Measurements from ENCODE around the gene CPNE4. TPM values are rescaled to one million over a fixed set of nuclear protein-coding genes. Genes with fewer than 3 reads are reported as not detected.
"Not testable (repeated sequence)": the region's sequence is repeated elsewhere in the genome, so short reads cannot be mapped to it uniquely, and the experiment has no call there.

Gene CPNE4
- total RNA-seq, 1 experiment from 2014 or later = 31.1 TPM

DNA sequence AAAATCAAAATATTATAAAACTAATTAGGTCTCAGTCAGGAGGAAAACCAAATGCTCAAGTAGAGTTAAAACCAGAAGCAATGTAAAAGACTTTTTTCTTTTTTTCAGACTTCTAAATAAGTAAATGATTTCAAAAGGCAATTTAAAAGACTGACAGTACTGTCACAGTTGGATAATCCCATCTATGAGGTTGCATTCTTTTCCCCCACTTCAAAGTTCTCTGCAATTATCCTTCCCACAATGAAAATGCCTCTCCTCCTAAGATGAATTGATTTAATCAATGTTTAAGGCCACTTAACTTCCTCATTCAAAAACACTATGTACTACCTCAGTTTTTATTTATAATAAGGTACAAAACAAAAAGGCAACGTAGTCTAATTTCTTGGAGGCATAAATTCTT, 540.1 kb downstream of the CPNE4 start:
- Mint-ChIP-seq H3K36me3 (ENCODE audit: insufficient read depth, unreplicated experiment) (peaks cover 39% of the 10 kb centered on the region), H3K27me3 (ENCODE audit: unreplicated experiment) (no peaks in the 10 kb centered on the region)
- intact Hi-C loops (cut with micrococcal nuclease; ENCODE audit: unreplicated experiment) = no loop called here

DNA sequence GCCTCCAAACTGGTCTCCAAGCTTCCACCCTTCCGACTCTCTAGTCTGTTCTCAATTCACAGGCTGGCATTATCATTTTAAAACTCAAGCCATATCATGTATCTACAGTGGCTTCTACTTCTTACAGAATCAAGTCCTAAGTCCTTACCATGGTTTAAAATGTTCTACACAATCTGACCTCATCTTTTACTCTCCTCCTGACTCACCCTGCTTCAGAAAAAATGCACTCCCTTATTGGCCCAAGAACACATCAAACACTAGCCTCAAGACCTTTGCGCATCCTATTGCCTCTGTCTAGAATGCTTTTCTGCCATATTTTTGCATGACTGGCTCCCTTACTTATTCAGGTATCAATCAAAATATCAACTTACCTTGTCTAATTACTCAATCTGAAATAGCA, 543.0 kb downstream of the CPNE4 start:
- CTCF ChIA-PET = no interaction called here
- no TSS peak for BruUV-seq (replicated peaks)

More for the DNA sequence above, 540.1 kb downstream of the CPNE4 start:
- DNase-seq = no peak
- Mint-ChIP-seq H3K27ac (ENCODE audit: unreplicated experiment) (no peak overlapping the region), H3K4me1 (ENCODE audit: low read depth, unreplicated experiment) (no peaks in the 10 kb centered on the region), H3K4me3 (ENCODE audit: low read depth, unreplicated experiment) (no peak overlapping the region), H3K9me3 (ENCODE audit: low read depth, unreplicated experiment) (no peaks in the 10 kb centered on the region)
- TF ChIP-seq, protein P1, sequence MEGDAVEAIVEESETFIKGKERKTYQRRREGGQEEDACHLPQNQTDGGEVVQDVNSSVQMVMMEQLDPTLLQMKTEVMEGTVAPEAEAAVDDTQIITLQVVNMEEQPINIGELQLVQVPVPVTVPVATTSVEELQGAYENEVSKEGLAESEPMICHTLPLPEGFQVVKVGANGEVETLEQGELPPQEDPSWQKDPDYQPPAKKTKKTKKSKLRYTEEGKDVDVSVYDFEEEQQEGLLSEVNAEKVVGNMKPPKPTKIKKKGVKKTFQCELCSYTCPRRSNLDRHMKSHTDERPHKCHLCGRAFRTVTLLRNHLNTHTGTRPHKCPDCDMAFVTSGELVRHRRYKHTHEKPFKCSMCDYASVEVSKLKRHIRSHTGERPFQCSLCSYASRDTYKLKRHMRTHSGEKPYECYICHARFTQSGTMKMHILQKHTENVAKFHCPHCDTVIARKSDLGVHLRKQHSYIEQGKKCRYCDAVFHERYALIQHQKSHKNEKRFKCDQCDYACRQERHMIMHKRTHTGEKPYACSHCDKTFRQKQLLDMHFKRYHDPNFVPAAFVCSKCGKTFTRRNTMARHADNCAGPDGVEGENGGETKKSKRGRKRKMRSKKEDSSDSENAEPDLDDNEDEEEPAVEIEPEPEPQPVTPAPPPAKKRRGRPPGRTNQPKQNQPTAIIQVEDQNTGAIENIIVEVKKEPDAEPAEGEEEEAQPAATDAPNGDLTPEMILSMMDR (IDR thresholded peaks at IDR 0.05; ENCODE audit: unreplicated experiment) = no peak
- CTCF ChIA-PET = interaction anchor here (0.8 kb wide), 1 partner anchor 9 kb away, joined by 3 read pairs; no protein-coding TSS in a partner anchor
- BruUV-seq (replicated peaks) = no TSS peak

DNA sequence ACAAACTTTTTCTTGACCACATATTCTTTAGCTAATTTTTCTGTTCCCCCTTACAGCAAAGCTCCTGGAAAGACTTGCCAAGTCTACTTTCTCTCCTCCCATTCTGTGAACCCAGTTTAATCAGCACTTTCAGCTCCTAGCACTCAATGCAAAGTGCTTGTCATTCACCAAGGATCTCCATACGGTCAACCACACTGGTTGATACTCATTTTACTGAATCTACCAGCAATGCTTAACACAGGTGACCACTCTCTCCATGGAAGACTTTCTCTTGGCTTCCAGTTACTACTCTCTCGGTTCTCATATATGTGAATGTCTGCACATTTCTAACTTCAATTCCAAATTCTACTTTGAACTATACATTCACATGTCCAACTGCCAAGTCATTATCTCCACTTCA, 543.7 kb downstream of the CPNE4 start:
- no peaks in the 10 kb centered on the region for H3K4me1 Mint-ChIP-seq (ENCODE audit: low read depth, unreplicated experiment)
- H3K36me3 Mint-ChIP-seq (ENCODE audit: insufficient read depth, unreplicated experiment) = peaks cover 19% of the 10 kb centered on the region
- no peak for DNase-seq
- TF ChIP-seq, protein P1 (IDR thresholded peaks at IDR 0.05; ENCODE audit: unreplicated experiment) = no peak
- H3K9me3 Mint-ChIP-seq (ENCODE audit: low read depth, unreplicated experiment) = no peaks in the 10 kb centered on the region
- no peak overlapping the region for H3K4me3 Mint-ChIP-seq (ENCODE audit: low read depth, unreplicated experiment)
- intact Hi-C loops (cut with micrococcal nuclease; ENCODE audit: unreplicated experiment) = no loop called here
- H3K27me3 Mint-ChIP-seq (ENCODE audit: unreplicated experiment) = no peaks in the 10 kb centered on the region
- no peak overlapping the region for H3K27ac Mint-ChIP-seq (ENCODE audit: unreplicated experiment)
- CTCF ChIA-PET = no interaction called here
- BruUV-seq (replicated peaks) = no TSS peak

More for the DNA sequence above, 543.0 kb downstream of the CPNE4 start:
- Mint-ChIP-seq H3K27me3 (ENCODE audit: unreplicated experiment) (no peaks in the 10 kb centered on the region), H3K9me3 (ENCODE audit: low read depth, unreplicated experiment) (no peaks in the 10 kb centered on the region), H3K4me1 (ENCODE audit: low read depth, unreplicated experiment) (no peaks in the 10 kb centered on the region), H3K27ac (ENCODE audit: unreplicated experiment) (no peak overlapping the region), H3K4me3 (ENCODE audit: low read depth, unreplicated experiment) (no peak overlapping the region), H3K36me3 (ENCODE audit: insufficient read depth, unreplicated experiment) (peaks cover 19% of the 10 kb centered on the region)
- intact Hi-C loops (cut with micrococcal nuclease; ENCODE audit: unreplicated experiment) = no loop called here
- TF ChIP-seq, protein P1 (IDR thresholded peaks at IDR 0.05; ENCODE audit: unreplicated experiment) = no peak
- no peak for DNase-seq

DNA sequence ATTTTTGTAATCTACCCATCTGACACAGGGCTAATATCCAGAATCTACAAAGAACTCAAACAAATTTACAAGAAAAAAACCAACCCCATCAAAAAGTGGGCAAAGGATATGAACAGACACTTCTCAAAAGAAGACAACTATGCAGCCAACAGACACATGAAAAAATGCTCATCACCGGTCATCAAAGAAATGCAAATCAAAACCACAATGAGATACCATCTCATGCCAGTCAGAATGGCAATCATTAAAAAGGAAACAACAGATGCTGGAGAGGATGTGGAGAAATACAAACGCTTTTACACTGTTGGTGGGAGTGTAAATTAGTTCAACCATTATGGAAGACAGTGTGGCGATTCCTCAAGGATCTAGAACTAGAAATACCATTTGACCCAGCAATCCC, 548.3 kb downstream of the CPNE4 start:
- H3K4me1 Mint-ChIP-seq (ENCODE audit: low read depth, unreplicated experiment); H3K27ac Mint-ChIP-seq (ENCODE audit: unreplicated experiment); BruUV-seq (replicated peaks); DNase-seq; H3K9me3 Mint-ChIP-seq (ENCODE audit: low read depth, unreplicated experiment); intact Hi-C loops (cut with micrococcal nuclease; ENCODE audit: unreplicated experiment); H3K27me3 Mint-ChIP-seq (ENCODE audit: unreplicated experiment); H3K4me3 Mint-ChIP-seq (ENCODE audit: low read depth, unreplicated experiment); CTCF ChIA-PET: not testable (repeated sequence)
- peaks cover 13% of the 10 kb centered on the region for H3K36me3 Mint-ChIP-seq (ENCODE audit: insufficient read depth, unreplicated experiment)

DNA sequence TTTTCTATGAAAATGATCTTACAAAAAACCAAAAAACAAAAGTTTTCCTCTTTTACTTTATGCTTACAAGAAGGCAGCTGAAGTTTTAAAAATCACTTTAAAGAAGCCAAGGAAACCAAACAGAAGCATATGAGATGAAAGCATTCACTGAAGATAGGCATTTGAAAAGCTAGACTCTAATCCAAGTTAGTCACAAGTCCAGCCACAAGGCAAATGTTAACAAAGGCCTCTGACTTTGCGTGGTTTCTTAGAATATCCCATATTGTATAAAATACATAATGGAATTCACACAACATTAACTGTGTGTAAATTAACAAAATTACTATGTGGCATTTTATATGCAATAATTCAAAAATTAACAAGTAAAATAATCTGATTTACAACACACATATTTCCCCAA, 549.7 kb downstream of the CPNE4 start:
- intact Hi-C loops (cut with micrococcal nuclease; ENCODE audit: unreplicated experiment) = no loop called here
- no TSS peak for BruUV-seq (replicated peaks)
- CTCF ChIA-PET = interaction anchor here (0.7 kb wide), 1 partner anchor 45 kb away, joined by 3 read pairs; no protein-coding TSS in a partner anchor

More for the DNA sequence above, 549.7 kb downstream of the CPNE4 start:
- TF ChIP-seq, protein P1 (IDR thresholded peaks at IDR 0.05; ENCODE audit: unreplicated experiment) = no peak
- Mint-ChIP-seq H3K4me1 (ENCODE audit: low read depth, unreplicated experiment) (no peaks in the 10 kb centered on the region), H3K9me3 (ENCODE audit: low read depth, unreplicated experiment) (no peaks in the 10 kb centered on the region), H3K4me3 (ENCODE audit: low read depth, unreplicated experiment) (no peak overlapping the region), H3K36me3 (ENCODE audit: insufficient read depth, unreplicated experiment) (peaks cover 15% of the 10 kb centered on the region), H3K27ac (ENCODE audit: unreplicated experiment) (no peak overlapping the region), H3K27me3 (ENCODE audit: unreplicated experiment) (no peaks in the 10 kb centered on the region)
- DNase-seq = no peak
